HG03060 (cell line): ENCODE measurements around the gene FIBIN.
"Not testable (repeated sequence)": the region's sequence is repeated elsewhere in the genome, so short reads cannot be mapped to it uniquely, and the experiment has no call there.

ENCODE experiments used
- ATAC-seq: cut with Tn5 transposase; IDR thresholded peaks from one replicate; pipeline ENCODE4 v1.9.1; 2021; ENCODE audit warnings: low read depth, moderate number of reproducible peaks; ENCODE audit not compliant: unreplicated experiment

The FIBIN gene

DNA sequence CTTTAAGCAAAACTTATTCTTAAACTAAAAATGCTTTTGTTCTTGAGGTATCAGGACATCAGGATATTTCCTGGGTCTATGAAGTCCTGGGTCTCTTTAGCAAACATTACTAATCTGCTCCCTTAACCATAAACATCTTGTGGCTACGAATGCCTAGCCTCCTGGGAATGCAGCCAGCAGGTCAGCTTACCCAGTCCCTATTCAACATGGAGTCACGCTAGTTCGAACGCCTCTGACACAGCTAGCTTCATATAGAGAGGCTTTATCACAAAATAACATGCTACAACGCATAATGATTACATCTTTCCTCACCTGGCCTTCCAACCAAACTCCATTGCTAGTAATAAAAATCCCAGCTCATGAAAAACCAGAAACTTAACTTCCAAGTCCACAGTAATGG is 17.5 kb upstream of the FIBIN start:
- ATAC-seq = no peak

- ATAC-seq = not testable (repeated sequence)
These were observed 16.7 kb upstream of the FIBIN start for GRCh38 chr11:26977209-26977608.

DNA sequence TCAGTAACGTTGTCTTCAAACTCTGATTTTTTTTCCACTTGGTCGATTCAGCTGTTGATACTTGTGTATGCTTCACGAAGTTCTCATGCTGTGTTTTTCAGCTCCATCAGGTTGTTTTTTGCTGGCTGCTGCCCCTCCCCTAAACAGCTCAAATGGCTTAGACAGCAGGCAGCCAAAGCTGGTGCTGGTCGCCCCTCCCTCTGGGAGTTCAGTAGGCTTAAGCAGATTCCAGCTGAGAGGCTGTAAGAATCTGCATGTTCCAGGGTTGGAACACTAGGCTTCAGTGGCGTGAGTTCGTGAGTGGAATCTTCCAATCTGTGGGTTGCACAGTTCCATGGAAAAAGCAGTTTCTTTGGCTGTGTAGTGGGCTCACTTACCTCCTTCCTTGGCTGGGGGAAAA is 10.3 kb upstream of the FIBIN start:
- no peak for ATAC-seq

DNA sequence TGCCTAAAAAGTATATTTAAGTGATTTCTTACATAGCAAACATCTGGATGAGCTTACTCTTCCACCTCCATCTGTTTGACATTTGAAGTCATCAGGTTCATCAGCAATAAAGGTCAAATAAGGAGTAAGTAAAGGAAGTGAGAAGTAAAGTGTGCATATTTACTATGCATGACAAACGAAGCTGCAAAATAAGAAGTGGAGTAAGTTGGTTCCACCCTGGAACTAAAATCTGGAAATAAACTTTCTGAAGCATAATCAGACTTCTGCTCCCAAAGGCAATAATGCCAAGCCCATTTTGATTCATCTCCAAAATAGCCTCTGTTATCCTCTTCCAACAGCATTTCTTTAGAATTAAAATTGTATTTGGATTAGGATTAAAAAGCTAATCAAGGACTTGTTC is 8.4 kb upstream of the FIBIN start:
- ATAC-seq = no peak

DNA sequence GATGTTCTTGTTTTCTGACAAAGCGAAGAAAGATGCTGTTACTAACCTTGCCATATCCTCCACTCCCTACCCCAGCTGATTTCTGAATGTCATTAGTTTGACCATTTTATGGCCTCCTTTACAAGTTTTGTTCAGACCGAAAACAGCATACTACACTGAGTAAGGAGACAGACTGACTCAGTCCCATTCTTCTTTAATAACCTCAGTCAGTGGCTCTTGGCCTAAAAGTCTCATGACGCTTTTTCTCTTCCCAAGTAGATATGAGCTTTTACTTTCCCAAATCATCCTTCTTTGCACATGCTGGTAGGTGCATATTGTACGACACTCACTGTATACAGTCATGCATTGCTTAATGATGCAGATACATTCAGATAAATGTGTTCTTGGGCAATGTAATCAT is 8.0 kb upstream of the FIBIN start:
- no peak for ATAC-seq

DNA sequence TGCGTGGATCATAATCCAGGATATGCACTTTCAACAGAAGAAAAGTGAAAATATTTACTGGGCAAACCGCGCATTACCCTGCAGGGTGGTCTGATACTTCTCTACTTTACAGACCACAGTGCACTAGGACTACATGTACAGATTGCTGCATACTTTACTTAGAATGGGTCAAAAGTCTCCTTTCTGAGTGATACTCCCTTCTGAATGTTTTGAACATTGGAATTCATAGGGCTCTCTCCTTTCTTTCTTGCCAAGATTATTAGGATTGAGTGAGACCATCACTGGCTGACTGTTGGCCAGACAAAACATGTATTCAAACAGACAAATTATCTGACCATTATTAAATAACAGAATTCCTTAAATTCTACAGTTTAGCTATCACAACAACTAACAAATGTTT is 6.6 kb upstream of the FIBIN start:
- ATAC-seq = no peak

GRCh38 chr11:26987731-26988130 is 6.2 kb upstream of the FIBIN start:
- ATAC-seq = no peak

DNA sequence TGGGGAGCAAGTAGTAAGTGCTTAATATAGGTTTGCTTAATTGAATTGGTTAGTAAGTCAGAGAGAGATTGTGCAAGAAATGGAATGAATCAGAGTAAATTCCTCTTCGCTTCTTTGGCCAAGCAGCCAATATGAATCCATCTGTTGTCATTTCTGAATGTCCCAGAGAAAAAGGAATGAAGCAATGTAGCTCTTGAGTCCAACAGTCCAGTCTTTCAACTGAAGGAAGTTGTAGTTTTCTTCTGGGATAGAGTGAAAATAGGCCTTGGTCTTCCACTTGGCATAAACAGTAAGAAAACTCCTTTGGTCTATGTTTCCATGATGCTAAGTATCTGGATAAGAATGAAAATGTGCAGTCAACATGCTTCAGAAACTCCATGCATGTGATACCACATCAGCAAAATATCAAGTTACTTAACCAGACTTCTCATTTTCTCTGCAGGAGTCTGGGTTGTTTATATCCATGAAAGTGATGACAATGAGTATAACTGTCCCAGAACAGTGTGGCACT is 1.8 kb upstream of the FIBIN start:
- ATAC-seq = no peak

DNA sequence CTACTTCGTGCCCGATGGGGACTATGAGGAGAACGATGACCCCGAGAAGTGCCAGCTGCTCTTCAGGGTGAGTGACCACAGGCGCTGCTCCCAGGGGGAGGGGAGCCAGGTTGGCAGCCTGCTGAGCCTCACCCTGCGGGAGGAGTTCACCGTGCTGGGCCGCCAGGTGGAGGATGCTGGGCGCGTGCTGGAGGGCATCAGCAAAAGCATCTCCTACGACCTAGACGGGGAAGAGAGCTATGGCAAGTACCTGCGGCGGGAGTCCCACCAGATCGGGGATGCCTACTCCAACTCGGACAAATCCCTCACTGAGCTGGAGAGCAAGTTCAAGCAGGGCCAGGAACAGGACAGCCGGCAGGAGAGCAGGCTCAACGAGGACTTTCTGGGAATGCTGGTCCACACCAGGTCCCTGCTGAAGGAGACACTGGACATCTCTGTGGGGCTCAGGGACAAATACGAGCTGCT is 751 bp downstream of the FIBIN start:
- no peak for ATAC-seq

- ATAC-seq = no peak
These were observed 2.0 kb downstream of the FIBIN start for GRCh38 chr11:26995701-26996460.

GRCh38 chr11:26997378-26997777 is 3.5 kb downstream of the FIBIN start:
- ATAC-seq = no peak

- not testable (repeated sequence) for ATAC-seq
These were observed 7.3 kb downstream of the FIBIN start for GRCh38 chr11:27001136-27001730.

DNA sequence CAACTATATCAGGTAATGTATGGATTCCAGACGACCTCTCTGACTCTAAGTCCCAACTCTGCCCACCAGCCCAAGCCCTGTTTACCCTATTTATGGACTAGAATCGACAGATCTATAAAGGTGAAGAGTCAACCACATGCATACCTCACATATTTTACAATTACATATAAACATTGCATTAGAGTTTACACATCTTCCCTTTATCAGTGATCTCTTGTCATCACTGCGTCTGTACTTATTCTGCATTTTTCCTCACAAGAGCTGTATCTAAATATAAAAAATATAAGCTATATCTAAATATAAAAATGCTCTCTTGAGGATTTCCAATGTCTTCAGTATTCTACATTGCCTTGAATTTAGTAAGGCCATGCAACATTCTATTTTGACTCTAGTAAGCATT is 8.5 kb downstream of the FIBIN start:
- ATAC-seq = no peak

DNA sequence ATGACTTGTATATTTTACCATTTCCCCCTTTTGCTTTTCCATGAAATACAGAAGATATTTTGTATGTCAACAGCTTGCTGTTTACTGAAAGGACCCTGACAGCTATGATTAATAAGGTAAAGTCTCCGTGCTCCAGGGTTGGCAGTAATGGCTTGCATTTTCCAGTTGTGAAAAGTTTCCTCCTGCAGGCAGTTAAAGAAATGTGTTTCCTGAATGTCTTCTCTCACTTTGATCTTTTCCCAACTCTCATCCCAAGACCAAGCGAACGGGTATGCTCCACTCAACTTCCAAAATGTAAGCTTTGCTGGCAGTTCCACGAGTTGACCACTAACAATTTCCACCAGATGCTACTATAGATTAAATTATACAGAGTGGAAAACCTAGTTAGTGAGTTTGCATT is 8.9 kb downstream of the FIBIN start:
- no peak for ATAC-seq

- no peak for ATAC-seq
These were observed 10.2 kb downstream of the FIBIN start for GRCh38 chr11:27004103-27004502.

GRCh38 chr11:27008811-27009535 is 15.1 kb downstream of the FIBIN start:
- no peak for ATAC-seq

- no peak for ATAC-seq
These were observed 17.8 kb downstream of the FIBIN start for GRCh38 chr11:27011560-27012233.

GRCh38 chr11:27012234-27012921 is 18.5 kb downstream of the FIBIN start:
- no peak for ATAC-seq

DNA sequence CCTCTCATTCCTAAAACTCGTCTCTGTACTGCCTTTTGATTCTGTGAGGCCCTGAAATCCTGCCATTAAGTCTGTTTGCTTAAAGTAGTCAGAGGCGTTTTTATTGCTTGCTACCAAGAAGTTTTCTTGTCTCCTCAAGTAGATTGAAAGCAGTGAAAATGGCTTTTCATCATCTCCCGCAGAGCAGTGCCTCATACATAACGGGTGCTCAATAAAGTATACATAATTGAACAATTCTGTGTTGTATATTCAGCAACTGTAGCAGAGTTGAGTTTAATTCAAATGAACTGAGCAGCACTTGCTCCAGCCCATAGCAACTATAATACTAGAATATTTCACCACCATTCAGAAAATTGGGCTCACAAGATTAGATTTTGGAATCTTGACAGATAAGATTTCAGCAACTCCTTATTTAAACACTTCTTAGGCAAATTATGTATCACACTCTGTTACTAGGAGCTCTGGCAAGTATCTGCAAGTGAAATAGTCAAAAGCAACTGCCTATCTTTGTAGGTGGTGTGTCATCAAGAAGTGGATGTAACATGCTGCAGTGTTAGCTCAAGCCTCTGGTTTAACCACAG is 20.0 kb downstream of the FIBIN start:
- ATAC-seq = no peak
